Naive thymus-derived CD8-positive, alpha-beta T cell (primary cell): ENCODE measurements around the gene LSM6. TPM values are rescaled to one million over a fixed set of nuclear protein-coding genes. Genes with fewer than 3 reads are reported as not detected.
A peak's percentile ranks its signal among the peaks of the same experiment; 100 is the strongest.

ENCODE experiments used
- ATAC-seq, 2 donors: fragments of 150-1000 bp; cut with Tn5 transposase in 1 of 2; sonication (Bioruptor Pico), chemical (Tn5 transposase) in 1 of 2; 1 replicate in 1 of 2; 2 replicates in 1 of 2; pipeline ENCODE4 v1.10.0; 2021; ENCODE audit warnings: mild to moderate bottlenecking in 2 of 2, moderate library complexity in 2 of 2
- POLR2A ChIA-PET: fragments of 350-600 bp; sonication (Branson Sonifier 250); formaldehyde crosslinking; loops from one replicate; lab custom pipeline; 2021; ENCODE audit warnings: antibody characterized with exemption; lab: Charles Lee
- DNase-seq, 10 donors: peaks; one replicate each; pipeline versions ENCODE4 v3.0.0 to v3.0.0-alpha.2; 2020 to 2022
- H3K27ac Mint-ChIP-seq, 10 donors: one replicate each; pipeline ENCODE4 v1.8.0; 2020 to 2022; ENCODE audit warnings: mild to moderate bottlenecking in 10 of 10, mixed read lengths in 10 of 10, moderate library complexity in 4 of 10, inconsistent platforms in 1 of 10
- H3K27me3 Mint-ChIP-seq, 5 donors: one replicate each; pipeline ENCODE4 v1.8.0; 2021 to 2022; ENCODE audit warnings: mixed read lengths in 5 of 5
- H3K36me3 Mint-ChIP-seq, 3 donors: one replicate each; pipeline ENCODE4 v1.8.0; 2020 to 2022; ENCODE audit warnings: mixed read lengths in 3 of 3, mild to moderate bottlenecking in 2 of 3, inconsistent platforms in 1 of 3
- H3K4me1 Mint-ChIP-seq, 4 donors: one replicate each; pipeline ENCODE4 v1.8.0; 2021 to 2022; ENCODE audit warnings: mixed read lengths in 4 of 4
- H3K4me3 Mint-ChIP-seq, 10 donors: one replicate each; pipeline ENCODE4 v1.8.0; 2020 to 2022; ENCODE audit warnings: mild to moderate bottlenecking in 10 of 10, mixed read lengths in 10 of 10, moderate library complexity in 6 of 10, inconsistent platforms in 1 of 10
- H3K9me3 Mint-ChIP-seq, 9 donors: one replicate each; pipeline ENCODE4 v1.8.0; 2020 to 2022; ENCODE audit warnings: mixed read lengths in 9 of 9, mild to moderate bottlenecking in 3 of 9, inconsistent platforms in 1 of 9, moderate library complexity in 1 of 9
- polyA plus RNA-seq, 3 donors: library from polyadenylated mRNA; unstranded; fragments of 300-500 nt; fragmentation: Illumina TruSeq; gene quantifications; one replicate each; pipeline ENCODE4 v1.2.3, GENCODE V29; 2021
- total RNA-seq, 8 experiments: library from RNA in 2 of 8; stranded (reverse) in 2 of 8; gene quantifications; one replicate each; pipeline ENCODE4 v1.2.3 and lab custom pipeline; 2021 to 2026

LSM6 gene
- total and polyA plus RNA-seq, 5 experiments from 2014 or later: 50.7 to 70.7 (median 62.4) TPM

GRCh38 chr4:146161243-146161642 lies 14.3 kb upstream of the LSM6 start:
- DNase-seq: no peak
- peaks cover 0 to 45% (median 10%) of the 10 kb centered on the region in 9 donors for H3K9me3 Mint-ChIP-seq
- POLR2A ChIA-PET: no interaction called here
- H3K27me3 Mint-ChIP-seq: peaks cover 5 to 17% (median 10%) of the 10 kb centered on the region in 5 donors
- no peak overlapping the region for H3K4me3 Mint-ChIP-seq
- H3K27ac Mint-ChIP-seq: no peak overlapping the region
- ATAC-seq: no peak
- H3K4me1 Mint-ChIP-seq: no peaks in the 10 kb centered on the region
- peaks cover 0 to 20% (median 3%) of the 10 kb centered on the region in 3 donors for H3K36me3 Mint-ChIP-seq

GRCh38 chr4:146165221-146165620 lies 10.3 kb upstream of the LSM6 start:
- Mint-ChIP-seq H3K9me3 (peaks cover 0 to 23% (median 7%) of the 10 kb centered on the region in 9 donors), H3K4me3 (no peak overlapping the region), H3K36me3 (peaks cover 0 to 14% (median 3%) of the 10 kb centered on the region in 3 donors), H3K27me3 (peaks cover 0 to 3% (median 0%) of the 10 kb centered on the region in 5 donors), H3K4me1 (no peaks in the 10 kb centered on the region), H3K27ac (no peak overlapping the region)
- POLR2A ChIA-PET: no interaction called here
- no peak for DNase-seq
- no peak for ATAC-seq

DNA sequence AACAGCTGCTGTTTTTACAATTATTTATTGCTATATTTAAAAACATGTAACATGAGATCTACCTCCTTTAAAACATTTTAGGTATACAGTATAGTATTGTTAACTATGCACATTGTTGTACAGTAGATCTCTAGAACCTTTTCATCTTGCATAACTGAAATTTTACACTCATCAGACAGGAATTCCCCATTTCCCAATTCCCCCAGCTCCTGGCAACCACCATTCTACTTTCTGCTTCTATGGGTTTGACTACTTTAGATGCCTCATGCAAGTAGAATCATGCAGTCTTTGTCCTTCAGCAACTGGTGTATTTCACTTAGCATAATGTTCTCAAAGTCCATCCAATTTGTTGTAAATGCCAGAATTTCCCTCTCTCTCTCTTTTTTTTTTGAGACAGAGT lies 9.7 kb upstream of the LSM6 start:
- Mint-ChIP-seq H3K36me3 (peaks cover 0 to 9% (median 3%) of the 10 kb centered on the region in 3 donors), H3K4me3 (no peak overlapping the region), H3K27me3 (peaks cover 0 to 3% (median 0%) of the 10 kb centered on the region in 5 donors), H3K9me3 (peaks cover 0 to 18% (median 6%) of the 10 kb centered on the region in 9 donors), H3K27ac (no peak overlapping the region), H3K4me1 (no peaks in the 10 kb centered on the region)
- no peak for ATAC-seq
- POLR2A ChIA-PET: no interaction called here
- no peak for DNase-seq

DNA sequence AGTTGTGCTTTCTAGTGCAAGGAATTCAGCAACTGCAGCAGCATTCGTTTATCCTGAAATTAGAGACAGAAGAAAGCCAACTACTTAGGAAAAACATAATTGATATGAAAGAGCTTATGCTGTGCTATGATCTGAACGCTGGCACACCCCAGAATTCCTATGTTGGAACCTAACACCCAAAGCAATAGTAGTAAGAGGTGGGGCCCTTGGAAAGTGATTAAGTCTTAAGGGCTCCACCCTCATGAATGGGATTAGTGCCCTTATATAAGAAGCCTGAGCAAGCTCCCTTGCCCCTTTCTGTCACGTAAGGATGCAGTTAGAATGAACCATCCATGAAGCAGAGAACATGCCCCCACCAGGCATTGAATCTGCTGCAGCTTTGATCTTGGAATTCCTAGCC lies 5.4 kb upstream of the LSM6 start:
- H3K9me3 Mint-ChIP-seq: no peaks in the 10 kb centered on the region
- H3K4me1 Mint-ChIP-seq: peaks cover 4 to 11% (median 7%) of the 10 kb centered on the region in 4 donors
- H3K27ac Mint-ChIP-seq: no peak overlapping the region
- no peaks in the 10 kb centered on the region for H3K36me3 Mint-ChIP-seq
- H3K27me3 Mint-ChIP-seq: no peaks in the 10 kb centered on the region
- H3K4me3 Mint-ChIP-seq: no peak overlapping the region
- DNase-seq: no peak
- no peak for ATAC-seq
- POLR2A ChIA-PET: no interaction called here

- ATAC-seq (no peak), DNase-seq (no peak)
- no peaks in the 10 kb centered on the region for H3K9me3 Mint-ChIP-seq
- POLR2A ChIA-PET: interaction anchor here (0.7 kb wide), 1 partner anchor 431 kb away, joined by 3 read pairs; no protein-coding TSS in a partner anchor
- peak overlapping the region; percentile 85 to 95 (median 88) for H3K4me3 Mint-ChIP-seq
- no peaks in the 10 kb centered on the region for H3K27me3 Mint-ChIP-seq
- H3K27ac Mint-ChIP-seq: peak overlapping the region; percentile 36 to 98 (median 92)
- H3K4me1 Mint-ChIP-seq: peaks cover 34 to 64% (median 61%) of the 10 kb centered on the region in 4 donors
- peaks cover 0 to 25% (median 0%) of the 10 kb centered on the region in 3 donors for H3K36me3 Mint-ChIP-seq
Observed at GRCh38 chr4:146176891-146177290, 1.4 kb downstream of the LSM6 start.

- POLR2A ChIA-PET: no interaction called here
- Mint-ChIP-seq H3K36me3 (peaks cover 0 to 34% (median 0%) of the 10 kb centered on the region in 3 donors), H3K27me3 (no peaks in the 10 kb centered on the region), H3K27ac (peak overlapping the region in 9 of 10 donors; percentile 13 to 89 (median 64)), H3K4me3 (peak overlapping the region; percentile 11 to 87 (median 66)), H3K9me3 (no peaks in the 10 kb centered on the region), H3K4me1 (peaks cover 39 to 69% (median 68%) of the 10 kb centered on the region in 4 donors)
- DNase-seq: no peak
- ATAC-seq: no peak
Observed at GRCh38 chr4:146178126-146178525, 2.6 kb downstream of the LSM6 start.

- POLR2A ChIA-PET: interaction anchor here (0.5 kb wide), 1 partner anchor 42 kb away, joined by 6 read pairs; no protein-coding TSS in a partner anchor
- DNase-seq (no peak), ATAC-seq (no peak)
- Mint-ChIP-seq H3K27me3 (no peaks in the 10 kb centered on the region), H3K4me3 (peak overlapping the region in 6 of 10 donors; percentile 14 to 87 (median 55)), H3K27ac (peak overlapping the region in 8 of 10 donors; percentile 0 to 89 (median 38)), H3K9me3 (no peaks in the 10 kb centered on the region), H3K4me1 (peaks cover 37 to 69% (median 65%) of the 10 kb centered on the region in 4 donors), H3K36me3 (peaks cover 0 to 48% (median 0%) of the 10 kb centered on the region in 3 donors)
Observed at GRCh38 chr4:146179784-146180370, 4.4 kb downstream of the LSM6 start.

DNA sequence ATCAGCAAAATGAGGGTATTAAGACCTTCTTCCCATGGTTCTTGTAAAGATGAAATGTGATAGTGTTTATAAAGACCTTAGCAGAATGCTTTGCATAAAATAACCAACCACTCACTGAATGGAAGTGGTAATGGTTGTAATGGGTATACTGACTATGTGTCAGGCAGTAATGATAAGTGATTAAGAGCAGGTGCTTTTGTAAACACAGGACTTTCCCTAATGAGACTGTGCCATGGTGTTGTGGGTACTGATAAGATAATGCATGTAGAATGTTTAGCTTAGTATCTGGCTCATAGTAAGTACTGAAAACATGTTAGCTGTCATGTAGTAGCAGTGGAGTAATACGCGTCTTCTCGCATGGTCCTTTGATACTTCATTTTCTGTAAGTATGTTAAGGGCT lies 6.9 kb downstream of the LSM6 start:
- peak overlapping the region in 3 of 10 donors; percentile 9 to 67 (median 43) for H3K27ac Mint-ChIP-seq
- POLR2A ChIA-PET: no interaction called here
- DNase-seq (no peak), ATAC-seq (no peak)
- no peak overlapping the region for H3K4me3 Mint-ChIP-seq
- H3K27me3 Mint-ChIP-seq: no peaks in the 10 kb centered on the region
- H3K4me1 Mint-ChIP-seq: peaks cover 32 to 60% (median 50%) of the 10 kb centered on the region in 4 donors
- H3K36me3 Mint-ChIP-seq: peaks cover 0 to 73% (median 5%) of the 10 kb centered on the region in 3 donors
- H3K9me3 Mint-ChIP-seq: no peaks in the 10 kb centered on the region

- DNase-seq: no peak
- Mint-ChIP-seq H3K27me3 (no peaks in the 10 kb centered on the region), H3K36me3 (peaks cover 0 to 76% (median 6%) of the 10 kb centered on the region in 3 donors), H3K4me3 (no peak overlapping the region), H3K9me3 (no peaks in the 10 kb centered on the region), H3K4me1 (peaks cover 30 to 53% (median 43%) of the 10 kb centered on the region in 4 donors), H3K27ac (peak overlapping the region in 1 of 10 donors; percentile 24)
- POLR2A ChIA-PET: no interaction called here
- no peak for ATAC-seq
Observed at GRCh38 chr4:146183209-146183608, 7.7 kb downstream of the LSM6 start.

DNA sequence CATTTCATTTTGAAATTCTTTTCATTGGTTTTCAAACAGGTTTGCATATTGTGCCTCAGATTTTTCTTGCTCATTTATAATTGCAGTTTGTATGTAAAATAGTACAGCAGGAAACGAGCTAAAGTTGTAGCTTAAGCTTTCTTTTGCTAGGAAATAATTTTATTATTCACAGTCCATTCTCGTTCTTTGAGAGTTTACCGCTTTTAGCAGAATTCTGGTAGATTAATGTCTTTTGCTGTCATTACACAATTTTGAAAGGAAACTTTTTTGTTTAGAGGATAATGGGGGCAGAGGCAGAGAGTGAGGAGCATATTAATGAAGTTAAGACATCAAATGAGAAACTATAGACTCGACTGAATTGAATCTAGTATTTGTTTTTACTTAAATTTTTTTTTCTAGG lies 10.5 kb downstream of the LSM6 start:
- H3K9me3 Mint-ChIP-seq: no peaks in the 10 kb centered on the region
- peaks cover 11 to 27% (median 17%) of the 10 kb centered on the region in 4 donors for H3K4me1 Mint-ChIP-seq
- peaks cover 0 to 88% (median 10%) of the 10 kb centered on the region in 3 donors for H3K36me3 Mint-ChIP-seq
- H3K27ac Mint-ChIP-seq: no peak overlapping the region
- POLR2A ChIA-PET: no interaction called here
- ATAC-seq: no peak
- no peaks in the 10 kb centered on the region for H3K27me3 Mint-ChIP-seq
- H3K4me3 Mint-ChIP-seq: no peak overlapping the region
- DNase-seq: no peak

DNA sequence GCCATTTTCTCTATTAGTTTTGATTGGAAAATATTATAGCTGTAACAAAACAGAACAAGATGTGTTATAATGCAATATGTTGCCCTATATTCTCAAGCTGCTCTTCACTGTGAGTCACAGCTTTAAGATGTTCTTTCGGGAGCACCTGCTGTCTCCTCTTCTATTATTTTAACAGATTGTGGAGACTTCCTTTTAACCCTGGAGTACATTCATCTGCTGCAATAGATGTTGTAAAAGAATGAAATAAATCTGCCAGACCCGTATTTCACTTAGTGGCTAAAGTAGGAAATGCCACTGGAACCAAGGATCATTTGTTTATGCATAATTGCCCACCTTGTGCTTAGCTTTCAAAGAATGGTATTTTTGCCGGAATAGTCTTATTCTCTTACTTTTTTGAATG lies 11.1 kb downstream of the LSM6 start:
- no peak overlapping the region for H3K4me3 Mint-ChIP-seq
- H3K4me1 Mint-ChIP-seq: peaks cover 9 to 24% (median 13%) of the 10 kb centered on the region in 4 donors
- no peak for DNase-seq
- no peaks in the 10 kb centered on the region for H3K27me3 Mint-ChIP-seq
- H3K36me3 Mint-ChIP-seq: peaks cover 0 to 91% (median 13%) of the 10 kb centered on the region in 3 donors
- POLR2A ChIA-PET: no interaction called here
- ATAC-seq: no peak
- H3K27ac Mint-ChIP-seq: peak overlapping the region in 5 of 10 donors; percentile 44 to 66 (median 56)
- no peaks in the 10 kb centered on the region for H3K9me3 Mint-ChIP-seq

DNA sequence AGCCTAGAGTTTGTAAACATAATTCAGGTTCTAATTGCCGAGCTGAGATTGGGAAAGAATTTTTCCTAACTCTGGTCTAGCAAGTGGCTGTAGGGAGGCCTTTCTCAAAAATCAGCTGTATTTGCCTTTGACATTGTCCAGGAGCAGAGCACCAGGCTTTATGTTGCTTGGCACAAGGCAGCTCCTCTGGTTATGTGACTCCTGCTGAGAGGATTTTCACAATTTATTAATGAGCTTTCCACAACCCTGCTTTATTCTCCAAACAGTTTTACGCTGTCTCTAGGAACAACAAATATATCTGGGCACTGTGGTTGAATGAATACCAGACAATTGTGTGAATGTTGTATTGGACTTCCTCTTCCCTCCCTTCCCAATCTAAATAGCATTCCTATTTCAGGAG lies 14.9 kb downstream of the LSM6 start:
- Mint-ChIP-seq H3K4me3 (no peak overlapping the region), H3K4me1 (peaks cover 0 to 5% (median 2%) of the 10 kb centered on the region in 4 donors), H3K9me3 (no peaks in the 10 kb centered on the region), H3K27me3 (no peaks in the 10 kb centered on the region), H3K27ac (no peak overlapping the region), H3K36me3 (peaks cover 0 to 67% (median 10%) of the 10 kb centered on the region in 3 donors)
- no peak for DNase-seq
- POLR2A ChIA-PET: no interaction called here
- no peak for ATAC-seq

DNA sequence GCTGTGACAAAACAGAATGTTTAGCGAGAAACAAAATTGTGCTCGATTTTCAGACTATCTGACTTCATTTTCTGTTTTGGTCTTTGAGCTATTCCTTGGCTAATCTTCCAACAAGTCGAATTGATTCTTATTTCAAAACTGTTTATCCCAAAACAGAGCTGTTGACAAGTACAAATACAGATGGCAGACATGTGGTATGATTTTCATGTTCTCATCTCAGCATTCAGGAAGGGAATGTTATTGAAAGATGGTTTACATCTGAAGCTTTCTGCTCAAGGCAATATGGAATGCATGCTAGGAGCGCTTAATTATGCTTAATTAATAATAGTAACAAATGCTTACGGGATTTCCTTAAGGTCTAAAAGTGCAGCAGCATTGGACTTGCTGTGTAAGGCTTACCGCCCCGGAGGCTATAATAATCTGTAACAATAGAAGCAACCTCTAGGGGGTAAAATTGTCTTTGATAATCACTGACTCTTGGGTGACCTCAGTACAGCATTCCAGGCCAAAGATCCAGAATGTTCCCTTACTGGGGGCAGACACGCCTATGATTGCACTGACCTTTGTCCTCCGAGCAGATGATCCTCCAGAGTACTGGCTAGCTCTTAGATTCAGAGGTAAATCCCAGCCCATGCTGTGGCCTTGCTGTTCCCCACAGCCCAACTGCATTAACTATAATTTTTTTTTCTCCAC lies 16.4 kb downstream of the LSM6 start:
- no peak for DNase-seq
- Mint-ChIP-seq H3K36me3 (peaks cover 0 to 52% (median 10%) of the 10 kb centered on the region in 3 donors), H3K4me3 (no peak overlapping the region), H3K27me3 (no peaks in the 10 kb centered on the region), H3K9me3 (no peaks in the 10 kb centered on the region), H3K27ac (peak overlapping the region in 3 of 10 donors; percentile 38 to 61 (median 51)), H3K4me1 (peaks cover 0 to 4% (median 1%) of the 10 kb centered on the region in 4 donors)
- no peak for ATAC-seq
- POLR2A ChIA-PET: no interaction called here
